Activated naive CD4-positive, alpha-beta T cell treated with anti-CD3 and anti-CD28 coated beads, Interleukin-2, amount 50 U/mL, for 16 hours (primary cell): ENCODE results near the gene ZNF91.
"Not testable (repeated sequence)": the region's sequence is repeated elsewhere in the genome, so short reads cannot be mapped to it uniquely, and the experiment has no call there.

ENCODE experiments used
- DNase-seq: peaks from one replicate; pipeline ENCODE4 v3.0.0-alpha.2; 2020

ZNF91 gene

GRCh38 chr19:23395041-23395721 is at the start of gene ZNF91:
TSS of gene ZNF91 (minus strand) at chr19:23395471. CDS start at chr19:23395354, 117 bp downstream.
- peak; percentile 92 for DNase-seq

- no peak for DNase-seq
These were observed 45.5 kb upstream of the ZNF91 start for GRCh38 chr19:23440791-23441190.

GRCh38 chr19:23440207-23440606 is 44.9 kb upstream of the ZNF91 start:
- no peak for DNase-seq

- no peak for DNase-seq
These were observed 44.4 kb upstream of the ZNF91 start for GRCh38 chr19:23439623-23440022.

- no peak for DNase-seq
These were observed 42.6 kb upstream of the ZNF91 start for GRCh38 chr19:23437901-23438300.

- DNase-seq: no peak
These were observed 41.7 kb upstream of the ZNF91 start for GRCh38 chr19:23436944-23437343.

- no peak for DNase-seq
These were observed 41.0 kb upstream of the ZNF91 start for GRCh38 chr19:23436318-23436717.

GRCh38 chr19:23420824-23421223 is 25.6 kb upstream of the ZNF91 start:
- DNase-seq: no peak

- not testable (repeated sequence) for DNase-seq
These were observed 24.0 kb upstream of the ZNF91 start for GRCh38 chr19:23419261-23419660.

- DNase-seq: no peak
These were observed 20.4 kb upstream of the ZNF91 start for GRCh38 chr19:23415561-23416191.

GRCh38 chr19:23415034-23415433 is 19.8 kb upstream of the ZNF91 start:
- no peak for DNase-seq

- DNase-seq: no peak
These were observed 14.9 kb upstream of the ZNF91 start for GRCh38 chr19:23410155-23410554.

- no peak for DNase-seq
These were observed 14.2 kb upstream of the ZNF91 start for GRCh38 chr19:23409392-23410048.

GRCh38 chr19:23407616-23408133 is 12.4 kb upstream of the ZNF91 start:
- no peak for DNase-seq

GRCh38 chr19:23406721-23407120 is 11.4 kb upstream of the ZNF91 start:
- no peak for DNase-seq

- DNase-seq: no peak
These were observed 10.8 kb upstream of the ZNF91 start for GRCh38 chr19:23406091-23406490.

GRCh38 chr19:23404676-23405075 is 9.4 kb upstream of the ZNF91 start:
- DNase-seq: no peak

GRCh38 chr19:23403581-23404324 is 8.5 kb upstream of the ZNF91 start:
- DNase-seq: no peak

GRCh38 chr19:23403052-23403451 is 7.8 kb upstream of the ZNF91 start:
- DNase-seq: no peak

GRCh38 chr19:23402388-23402787 is 7.1 kb upstream of the ZNF91 start:
- no peak for DNase-seq

GRCh38 chr19:23401086-23401610 is 5.9 kb upstream of the ZNF91 start:
- DNase-seq: no peak

- DNase-seq: no peak
These were observed 4.2 kb upstream of the ZNF91 start for GRCh38 chr19:23399443-23399842.

GRCh38 chr19:23395722-23396117 is 449 bp upstream of the ZNF91 start:
- DNase-seq: not testable (repeated sequence)
